CD8-positive, alpha-beta memory T cell (primary cell): ENCODE results near the gene TAF9. TPM values are rescaled to one million over a fixed set of nuclear protein-coding genes. Genes with fewer than 3 reads are reported as not detected.
A peak's percentile ranks its signal among the peaks of the same experiment; 100 is the strongest.

Experiments used
- CTCF ChIA-PET: fragments of 350-600 bp; sonication (Branson Sonifier 250); formaldehyde crosslinking; loops from one replicate; lab custom pipeline; 2021; ENCODE audit warnings: antibody characterized with exemption; lab: Charles Lee
- POLR2A ChIA-PET: fragments of 350-600 bp; sonication (Branson Sonifier 250); formaldehyde crosslinking; loops from one replicate; lab custom pipeline; 2021; ENCODE audit warnings: antibody characterized with exemption; lab: Charles Lee
- DNase-seq, 5 donors: peaks; one replicate each; pipeline versions ENCODE4 v3.0.0 to v3.0.0-alpha.2; 2020 to 2022; ENCODE audit warnings: mixed read lengths in 1 of 5
- H3K27ac ChIP-seq: one replicate; pipeline ENCODE4 v1.7.0; 2013; ENCODE audit warnings: low read depth, mild to moderate bottlenecking, low read length, moderate library complexity
- H3K27me3 ChIP-seq: 2 replicates; pipeline ENCODE4 v1.7.0; 2013; ENCODE audit warnings: low read length, mild to moderate bottlenecking; ENCODE audit not compliant: insufficient read depth, poor library complexity, severe bottlenecking
- H3K36me3 ChIP-seq: 2 replicates; pipeline ENCODE4 v1.7.0; 2013; ENCODE audit warnings: mild to moderate bottlenecking, low read length, moderate library complexity; ENCODE audit not compliant: insufficient read depth
- H3K4me1 ChIP-seq: 2 replicates; pipeline ENCODE4 v1.7.0; 2013; ENCODE audit warnings: mild to moderate bottlenecking, low read length, moderate library complexity; ENCODE audit not compliant: insufficient read depth
- H3K4me3 ChIP-seq: 2 replicates; pipeline ENCODE4 v1.7.0; 2013; ENCODE audit warnings: mild to moderate bottlenecking, low read length
- H3K9me3 ChIP-seq: 2 replicates; pipeline ENCODE4 v1.7.0; 2013; ENCODE audit warnings: mild to moderate bottlenecking, low read length
- H3K27ac Mint-ChIP-seq, 8 donors: one replicate each; pipeline ENCODE4 v1.8.0; 2020 to 2021; ENCODE audit warnings: mixed read lengths in 8 of 8, mild to moderate bottlenecking in 6 of 8, inconsistent platforms in 3 of 8, moderate library complexity in 3 of 8
- H3K27me3 Mint-ChIP-seq, 2 donors: one replicate each; pipeline ENCODE4 v1.8.0; 2020 to 2021; ENCODE audit warnings: mixed read lengths in 2 of 2, mild to moderate bottlenecking in 1 of 2, moderate library complexity in 1 of 2
- H3K36me3 Mint-ChIP-seq, 3 donors: one replicate each; pipeline ENCODE4 v1.8.0; 2020 to 2021; ENCODE audit warnings: mixed read lengths in 3 of 3, inconsistent platforms in 1 of 3, mild to moderate bottlenecking in 1 of 3
- H3K4me1 Mint-ChIP-seq, 3 donors: one replicate each; pipeline ENCODE4 v1.8.0; 2020 to 2021; ENCODE audit warnings: mixed read lengths in 3 of 3, inconsistent platforms in 1 of 3, mild to moderate bottlenecking in 1 of 3
- H3K4me3 Mint-ChIP-seq, 7 donors: one replicate each; pipeline ENCODE4 v1.8.0; 2020 to 2021; ENCODE audit warnings: mixed read lengths in 7 of 7, mild to moderate bottlenecking in 6 of 7, moderate library complexity in 4 of 7, inconsistent platforms in 2 of 7
- H3K9me3 Mint-ChIP-seq, 5 donors: one replicate each; pipeline ENCODE4 v1.8.0; 2020 to 2022; ENCODE audit warnings: mixed read lengths in 5 of 5, mild to moderate bottlenecking in 3 of 5, moderate library complexity in 2 of 5, inconsistent platforms in 1 of 5
- polyA plus RNA-seq: library from polyadenylated mRNA; unstranded; fragments of 300-500 nt; fragmentation: Illumina TruSeq; gene quantifications from one replicate; pipeline ENCODE4 v1.2.3, GENCODE V29; 2021
- total RNA-seq, 2 experiments: library from RNA; stranded (reverse); gene quantifications; one replicate each; pipeline ENCODE4 v1.2.3, GENCODE V29; 2021

TAF9 gene
- 10 to 100 TPM; 70.2 to 70.5 TPM for total RNA-seq
- 95.0 TPM for polyA plus RNA-seq

- Histone ChIP-seq H3K4me1 (peaks cover 24% of the 10 kb centered on the region), H3K36me3 (peaks cover 14% of the 10 kb centered on the region), H3K9me3 (no peaks in the 10 kb centered on the region), H3K4me3 (peak within 1 kb of the TSS; percentile 70), H3K27ac (peak within 1 kb of the TSS; percentile 99), H3K27me3 (no peaks in the 10 kb centered on the region)
- peak; percentile 88 to 98 (median 93) for DNase-seq
- Mint-ChIP-seq H3K4me3 (peak within 1 kb of the TSS; percentile 91 to 98 (median 95)), H3K27me3 (no peaks in the 10 kb centered on the region), H3K9me3 (peaks cover 0 to 2% (median 0%) of the 10 kb centered on the region in 5 donors), H3K27ac (peak within 1 kb of the TSS; percentile 98 to 100 (median 99)), H3K36me3 (peaks cover 3 to 43% (median 8%) of the 10 kb centered on the region in 3 donors), H3K4me1 (peaks cover 35 to 63% (median 62%) of the 10 kb centered on the region in 3 donors)
- CTCF ChIA-PET, result interaction anchor here (0.9 to 1.2 kb wide), 3 partner anchors 11 to 276 kb away, joined by 3 to 8 read pairs (median 3); partner anchors contain the start of genes CDK7 and SLC30A5
- POLR2A ChIA-PET, result interaction anchor here (0.5 to 1.9 kb wide), 4 partner anchors 37 to 276 kb away, joined by 3 to 5 read pairs (median 4); partner anchors contain the start of genes CCDC125, CDK7 and SLC30A5
Observed at GRCh38 chr5:69369340-69370121, at the start of gene TAF9, which contains the start of the genes AK6 and RAD17. Gene TAF9, minus strand, starts transcription at chr5:69369520. Its CDS starts 3,783 bp downstream, at chr5:69365737. Gene AK6, minus strand, starts transcription at chr5:69369520. Its CDS starts 30 bp downstream, at chr5:69369490. Gene RAD17, plus strand, starts transcription at chr5:69369818. Its CDS starts 2,391 bp downstream, at chr5:69372209.

GRCh38 chr5:69418554-69418953, 49.2 kb upstream of the TAF9 start:
- ChIA-PET POLR2A (no interaction called here), CTCF (no interaction called here)
- Mint-ChIP-seq H3K27me3 (no peaks in the 10 kb centered on the region), H3K36me3 (peaks cover 1 to 7% (median 4%) of the 10 kb centered on the region in 3 donors), H3K27ac (no peak overlapping the region), H3K4me1 (peaks cover 7 to 13% (median 11%) of the 10 kb centered on the region in 3 donors), H3K9me3 (peaks cover 0 to 5% (median 0%) of the 10 kb centered on the region in 5 donors), H3K4me3 (no peak overlapping the region)
- Histone ChIP-seq H3K36me3 (no peaks in the 10 kb centered on the region), H3K27ac (no peak overlapping the region), H3K27me3 (no peaks in the 10 kb centered on the region), H3K4me1 (no peaks in the 10 kb centered on the region), H3K4me3 (no peak overlapping the region), H3K9me3 (no peaks in the 10 kb centered on the region)
- DNase-seq, result no peak

GRCh38 chr5:69416699-69417098, 47.4 kb upstream of the TAF9 start:
- no peak for DNase-seq

DNA sequence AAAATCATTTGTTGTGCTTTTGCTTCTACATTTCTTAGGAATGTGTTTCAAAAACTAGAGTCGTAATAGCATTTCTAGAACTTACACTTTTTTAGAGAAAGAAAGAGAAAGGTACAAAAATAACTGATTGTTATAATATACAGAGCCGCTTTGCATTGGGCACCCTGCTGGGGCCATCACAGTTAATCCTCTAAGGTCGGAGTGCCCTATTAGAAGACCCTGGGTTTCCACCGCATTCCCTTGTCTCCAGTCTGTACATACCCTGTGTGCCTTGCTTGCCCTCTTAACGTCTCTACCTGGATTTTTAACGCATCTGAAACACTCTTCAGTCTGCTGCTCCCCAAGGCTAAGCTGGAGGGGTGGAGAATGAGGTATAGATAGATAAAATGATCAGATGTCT, 46.9 kb upstream of the TAF9 start:
- no peaks in the 10 kb centered on the region for H3K9me3 Mint-ChIP-seq
- Histone ChIP-seq H3K27ac (no peak overlapping the region), H3K4me1 (no peaks in the 10 kb centered on the region), H3K27me3 (no peaks in the 10 kb centered on the region), H3K4me3 (no peak overlapping the region), H3K9me3 (no peaks in the 10 kb centered on the region), H3K36me3 (no peaks in the 10 kb centered on the region)
- H3K36me3 Mint-ChIP-seq, result peaks cover 0 to 16% (median 6%) of the 10 kb centered on the region in 3 donors
- no peaks in the 10 kb centered on the region for H3K27me3 Mint-ChIP-seq
- H3K4me1 Mint-ChIP-seq, result peaks cover 7 to 13% (median 11%) of the 10 kb centered on the region in 3 donors
- peak overlapping the region in 6 of 7 donors; percentile 61 to 83 (median 70) for H3K4me3 Mint-ChIP-seq
- ChIA-PET CTCF (no interaction called here), POLR2A (interaction anchor here (0.6 kb wide), 1 partner anchor 1153 kb away, joined by 4 read pairs; no protein-coding TSS in a partner anchor)
- peak overlapping the region in 1 of 8 donors; percentile 43 for H3K27ac Mint-ChIP-seq
- no peak for DNase-seq

More at GRCh38 chr5:69416699-69417098, 47.4 kb upstream of the TAF9 start:
- Mint-ChIP-seq H3K27me3 (no peaks in the 10 kb centered on the region), H3K4me1 (peaks cover 7 to 13% (median 11%) of the 10 kb centered on the region in 3 donors), H3K9me3 (no peaks in the 10 kb centered on the region), H3K36me3 (peaks cover 0 to 11% (median 2%) of the 10 kb centered on the region in 3 donors), H3K4me3 (peak overlapping the region in 2 of 7 donors; percentile 61 to 83), H3K27ac (no peak overlapping the region)
- no peaks in the 10 kb centered on the region for H3K9me3 ChIP-seq
- no peaks in the 10 kb centered on the region for H3K4me1 ChIP-seq
- H3K4me3 ChIP-seq, result no peak overlapping the region
- no peaks in the 10 kb centered on the region for H3K36me3 ChIP-seq
- H3K27me3 ChIP-seq, result no peaks in the 10 kb centered on the region
- CTCF ChIA-PET, result interaction anchor here (0.5 kb wide), 1 partner anchor 9 kb away, joined by 3 read pairs; no protein-coding TSS in a partner anchor
- POLR2A ChIA-PET, result interaction anchor here (0.6 kb wide), 1 partner anchor 1153 kb away, joined by 4 read pairs; no protein-coding TSS in a partner anchor
- H3K27ac ChIP-seq, result no peak overlapping the region

- H3K36me3 Mint-ChIP-seq, result peaks cover 0 to 21% (median 6%) of the 10 kb centered on the region in 3 donors
- POLR2A ChIA-PET, result no interaction called here
Observed at GRCh38 chr5:69415584-69415958, 46.3 kb upstream of the TAF9 start.

DNA sequence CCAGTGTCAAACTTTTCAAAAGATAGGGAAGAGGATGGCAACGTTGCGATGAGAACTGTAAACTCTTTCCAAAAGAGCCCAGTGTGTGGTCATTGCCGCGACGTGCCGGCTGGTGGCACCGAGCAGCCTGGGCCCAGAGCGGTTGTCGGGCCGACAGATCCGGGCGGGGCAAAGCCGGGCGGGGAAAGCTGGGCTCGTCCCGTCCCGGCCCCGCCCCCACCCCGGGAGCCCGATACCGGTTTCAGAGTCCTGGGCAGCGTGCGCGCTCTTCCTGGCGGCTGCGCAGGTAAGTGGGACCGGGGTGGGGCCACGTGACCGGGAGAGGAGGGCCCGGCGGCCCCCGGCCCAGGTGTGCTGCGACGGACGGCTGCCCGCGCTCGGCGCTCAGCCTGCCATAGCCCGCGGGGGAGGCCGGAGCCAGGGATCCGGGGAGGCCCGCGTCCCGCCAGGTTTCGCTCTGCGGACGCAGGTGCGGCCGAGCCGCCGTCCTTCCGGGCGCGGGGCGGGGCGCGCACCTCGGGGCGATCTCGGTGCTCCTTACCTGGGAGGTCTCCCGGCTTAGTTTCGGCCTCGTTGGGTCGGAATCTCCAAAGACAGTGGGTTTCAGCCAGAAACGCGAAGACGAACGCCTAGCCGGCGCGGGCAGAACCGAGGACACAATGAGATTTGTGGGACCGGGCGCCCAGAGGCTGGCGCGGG, 45.7 kb upstream of the TAF9 start, which contains the start of gene MARVELD2:
TSS of gene MARVELD2 (plus strand) at position 232 of the 699 bp plus-strand sequence. CDS start 4,270 bp downstream, outside the sequence.
- Histone ChIP-seq H3K9me3 (no peaks in the 10 kb centered on the region), H3K4me1 (no peaks in the 10 kb centered on the region), H3K27me3 (no peaks in the 10 kb centered on the region), H3K27ac (peak within 1 kb of the TSS; percentile 16), H3K36me3 (no peaks in the 10 kb centered on the region), H3K4me3 (peak within 1 kb of the TSS; percentile 45)
- peak; percentile 13 to 60 (median 28) for DNase-seq
- Mint-ChIP-seq H3K4me3 (peak within 1 kb of the TSS; percentile 57 to 88 (median 74)), H3K4me1 (peaks cover 7 to 13% (median 11%) of the 10 kb centered on the region in 3 donors), H3K27me3 (no peaks in the 10 kb centered on the region), H3K27ac (peak within 1 kb of the TSS; percentile 14 to 91 (median 45)), H3K36me3 (peaks cover 0 to 26% (median 6%) of the 10 kb centered on the region in 3 donors), H3K9me3 (no peaks in the 10 kb centered on the region)
- ChIA-PET POLR2A (no interaction called here), CTCF (no interaction called here)

More at GRCh38 chr5:69415584-69415958, 46.3 kb upstream of the TAF9 start:
- H3K27ac ChIP-seq, result peak overlapping the region; percentile 16
- peak overlapping the region; percentile 57 to 88 (median 73) for H3K4me3 Mint-ChIP-seq
- no peaks in the 10 kb centered on the region for H3K9me3 ChIP-seq
- CTCF ChIA-PET, result no interaction called here
- H3K27me3 ChIP-seq, result no peaks in the 10 kb centered on the region
- H3K4me3 ChIP-seq, result peak overlapping the region; percentile 45
- H3K27ac Mint-ChIP-seq, result peak overlapping the region in 2 of 8 donors; percentile 12 to 22
- no peaks in the 10 kb centered on the region for H3K36me3 ChIP-seq
- H3K9me3 Mint-ChIP-seq, result no peaks in the 10 kb centered on the region
- peaks cover 7 to 13% (median 11%) of the 10 kb centered on the region in 3 donors for H3K4me1 Mint-ChIP-seq
- DNase-seq, result no peak
- H3K27me3 Mint-ChIP-seq, result no peaks in the 10 kb centered on the region
- no peaks in the 10 kb centered on the region for H3K4me1 ChIP-seq

DNA sequence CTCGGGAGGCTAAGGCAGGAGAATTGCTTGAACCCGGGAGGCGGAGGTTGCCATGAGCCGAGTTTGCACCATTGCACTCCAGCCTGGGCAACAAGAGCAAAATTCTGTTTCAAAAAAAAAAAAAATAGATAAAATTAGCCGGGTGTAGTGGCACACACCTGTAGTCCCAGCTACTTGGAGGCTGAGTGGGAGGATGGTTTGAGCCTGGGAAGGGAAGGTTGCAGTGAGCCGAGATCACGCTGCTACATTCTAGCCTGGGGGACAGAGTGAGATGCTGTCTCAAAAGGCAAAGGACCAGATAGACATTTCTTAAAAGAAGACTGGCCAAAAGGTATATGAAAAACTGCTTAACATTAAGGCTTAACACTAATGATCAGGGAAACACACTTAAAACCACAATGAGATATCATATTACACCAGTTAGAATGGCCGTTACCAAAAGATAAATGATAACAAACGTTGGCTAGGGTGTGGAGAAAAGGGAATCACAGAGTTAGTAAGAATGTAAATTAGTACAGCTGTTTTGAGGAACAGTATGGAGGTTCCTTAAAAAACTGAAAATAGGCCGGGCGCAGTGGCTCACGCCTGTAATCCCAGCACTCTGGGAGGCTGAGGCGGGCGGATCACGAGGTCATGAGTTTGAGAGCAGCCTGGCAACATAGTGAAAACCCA, 35.5 kb upstream of the TAF9 start:
- H3K4me3 Mint-ChIP-seq, result no peak overlapping the region
- H3K4me3 ChIP-seq, result no peak overlapping the region
- H3K4me1 ChIP-seq, result no peaks in the 10 kb centered on the region
- no peaks in the 10 kb centered on the region for H3K4me1 Mint-ChIP-seq
- H3K27me3 ChIP-seq, result no peaks in the 10 kb centered on the region
- H3K9me3 ChIP-seq, result no peaks in the 10 kb centered on the region
- H3K27ac ChIP-seq, result no peak overlapping the region
- peak overlapping the region in 2 of 8 donors; percentile 17 to 59 for H3K27ac Mint-ChIP-seq
- ChIA-PET CTCF (interaction anchor here (1.1 kb wide), 1 partner anchor 40 kb away, joined by 3 read pairs; no protein-coding TSS in a partner anchor), POLR2A (no interaction called here)
- peaks cover 7% of the 10 kb centered on the region for H3K36me3 ChIP-seq
- peaks cover 0 to 1% of the 10 kb centered on the region in 2 donors for H3K27me3 Mint-ChIP-seq
- peaks cover 21 to 52% (median 25%) of the 10 kb centered on the region in 3 donors for H3K36me3 Mint-ChIP-seq
- peaks cover 0 to 3% (median 0%) of the 10 kb centered on the region in 5 donors for H3K9me3 Mint-ChIP-seq
- DNase-seq, result no peak
